Medulla oblongata (tissue), 1 donor: Measurements from ENCODE around the gene HRG.
"Not testable (repeated sequence)": the region's sequence is repeated elsewhere in the genome, so short reads cannot be mapped to it uniquely, and the experiment has no call there.

Experiments
- DNase-seq: peaks from one replicate; pipeline ENCODE4 v3.0.0-alpha.2; 2015; ENCODE audit errors: extremely low spot score

Gene HRG

GRCh38 chr3:186665625-186666188 is at the start of gene HRG:
HRG (plus strand) TSS chr3:186666014; CDS start chr3:186666032, 18 bp downstream.
- DNase-seq, result no peak

- DNase-seq, result no peak
Measured at GRCh38 chr3:186616299-186616617, 49.6 kb upstream of the HRG start.

- DNase-seq, result peak; percentile 82
Measured at GRCh38 chr3:186617036-186617946, 48.5 kb upstream of the HRG start.

- DNase-seq, result no peak
Measured at GRCh38 chr3:186618318-186618938, 47.4 kb upstream of the HRG start.

GRCh38 chr3:186619787-186620212 is 46.0 kb upstream of the HRG start:
- DNase-seq, result no peak

- DNase-seq, result no peak
Measured at GRCh38 chr3:186620213-186621092, 45.4 kb upstream of the HRG start.

- no peak for DNase-seq
Measured at GRCh38 chr3:186621894-186622650, 43.7 kb upstream of the HRG start.

- no peak for DNase-seq
Measured at GRCh38 chr3:186622651-186623310, 43.0 kb upstream of the HRG start.

- DNase-seq, result no peak
Measured at GRCh38 chr3:186624598-186624997, 41.2 kb upstream of the HRG start.

- DNase-seq, result no peak
Measured at GRCh38 chr3:186625600-186626042, 40.2 kb upstream of the HRG start.

GRCh38 chr3:186626254-186626847 is 39.5 kb upstream of the HRG start:
- no peak for DNase-seq

GRCh38 chr3:186627852-186628414 is 37.9 kb upstream of the HRG start:
- DNase-seq, result no peak

- DNase-seq, result no peak
Measured at GRCh38 chr3:186628756-186629155, 37.1 kb upstream of the HRG start.

- no peak for DNase-seq
Measured at GRCh38 chr3:186630950-186631641, 34.7 kb upstream of the HRG start.

GRCh38 chr3:186633481-186633880 is 32.3 kb upstream of the HRG start:
- no peak for DNase-seq

- not testable (repeated sequence) for DNase-seq
Measured at GRCh38 chr3:186634207-186634606, 31.6 kb upstream of the HRG start.

- DNase-seq, result no peak
Measured at GRCh38 chr3:186635532-186635931, 30.3 kb upstream of the HRG start.

- no peak for DNase-seq
Measured at GRCh38 chr3:186636536-186636935, 29.3 kb upstream of the HRG start.

GRCh38 chr3:186637686-186638085 is 28.1 kb upstream of the HRG start:
- DNase-seq, result no peak
